Forelimb muscle (tissue), 1 donor: ENCODE results near the gene SYNGR2. TPM values are rescaled to one million over a fixed set of nuclear protein-coding genes. Genes with fewer than 3 reads are reported as not detected.

Experiments
- DNase-seq: peaks from one replicate; pipeline ENCODE4 v3.0.0-alpha.2; 2013; ENCODE audit warnings: low read depth
- polyA plus RNA-seq: library from polyadenylated mRNA; unstranded; fragments of 120-200 nt; gene quantifications from one replicate; pipeline ENCODE4 v1.2.1, GENCODE V29; 2013; ENCODE audit not compliant: insufficient read length

The SYNGR2 gene
- polyA plus RNA-seq, 1 donor, result 105 TPM

DNA sequence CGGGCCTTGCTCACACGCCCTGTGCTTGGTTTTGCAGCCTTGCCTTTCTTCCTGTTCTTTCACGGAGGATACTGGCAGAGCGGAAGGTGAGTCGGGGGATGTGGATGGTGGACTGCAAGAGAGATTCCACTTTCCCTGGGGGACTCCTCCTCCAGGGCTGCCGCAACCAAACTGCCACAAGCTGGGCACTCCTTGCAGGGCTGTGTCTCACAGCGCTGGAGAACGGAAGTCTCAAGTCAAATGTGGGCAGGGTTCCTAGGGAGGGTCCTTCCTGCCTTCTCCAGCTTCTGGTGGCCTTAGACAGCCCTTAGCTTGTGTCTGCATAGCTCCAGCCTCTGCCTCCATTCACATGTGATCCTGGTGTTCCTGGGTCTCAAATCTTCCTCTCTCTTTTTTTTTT lies 34.3 kb downstream of the SYNGR2 start:
- no peak for DNase-seq

DNA sequence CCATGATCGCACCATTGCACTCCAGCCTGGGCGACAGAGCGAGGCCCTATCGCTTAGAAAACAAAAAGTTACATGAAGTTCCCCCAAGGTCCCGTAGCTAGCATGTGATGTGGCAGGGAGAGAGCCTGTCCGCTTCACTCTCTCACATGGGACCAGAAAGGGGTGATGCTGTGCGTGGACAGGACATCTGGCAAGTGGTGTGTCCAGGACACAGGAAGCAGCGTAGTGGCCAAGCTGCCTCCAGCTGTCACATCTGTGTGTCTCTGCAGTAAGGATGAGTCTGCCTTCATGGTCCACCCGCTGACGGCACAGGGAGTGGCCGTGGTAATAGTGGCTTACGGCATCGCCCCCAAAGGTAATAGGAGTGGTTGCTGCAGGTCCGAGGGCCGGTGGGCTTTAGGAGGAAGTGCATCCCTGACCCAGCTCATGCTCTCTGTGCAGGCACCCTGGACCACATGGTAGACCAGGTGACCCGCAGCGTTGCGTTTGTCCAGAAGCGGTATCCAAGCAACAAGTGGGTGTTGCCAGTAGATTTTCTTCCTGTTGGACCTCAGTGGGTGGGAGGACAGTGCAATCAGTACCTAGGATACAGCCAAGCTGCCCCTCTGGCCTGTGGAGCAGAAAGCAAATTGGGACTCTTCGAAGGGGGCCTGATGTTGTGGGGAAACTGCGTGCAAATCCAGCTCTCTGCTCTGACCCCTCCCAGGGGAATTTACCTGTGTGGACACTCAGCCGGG lies 36.2 kb downstream of the SYNGR2 start:
- no peak for DNase-seq

DNA sequence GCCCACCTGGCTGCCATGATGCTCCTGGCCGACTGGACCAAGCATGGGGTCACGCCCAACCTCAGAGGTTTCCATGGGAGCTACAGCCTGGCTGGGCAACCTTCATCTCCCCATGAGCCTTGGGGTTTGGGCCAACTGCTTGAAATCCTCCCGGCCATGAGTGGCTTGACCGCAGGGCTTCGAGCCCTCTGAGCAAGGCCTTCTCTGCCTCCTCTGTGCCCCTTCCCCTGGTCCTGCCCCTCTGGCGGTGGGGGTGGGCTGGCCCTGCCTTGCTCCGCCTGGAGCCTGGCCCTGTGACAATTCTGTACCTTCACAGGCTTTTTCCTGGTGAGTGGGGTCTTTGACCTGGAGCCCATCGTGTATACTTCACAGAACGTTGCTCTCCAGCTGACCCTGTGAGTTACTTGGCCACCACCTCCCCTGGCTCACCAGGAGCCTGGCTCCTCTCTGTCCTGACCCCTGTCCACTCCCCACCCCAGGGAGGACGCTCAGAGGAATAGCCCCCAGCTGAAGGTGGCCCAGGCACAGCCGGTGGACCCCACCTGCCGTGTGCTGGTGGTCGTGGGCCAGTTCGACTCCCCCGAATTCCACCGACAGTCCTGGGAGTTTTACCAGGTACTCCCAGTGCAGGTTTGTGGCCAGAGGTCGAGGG lies 36.9 kb downstream of the SYNGR2 start:
- no peak for DNase-seq

DNA sequence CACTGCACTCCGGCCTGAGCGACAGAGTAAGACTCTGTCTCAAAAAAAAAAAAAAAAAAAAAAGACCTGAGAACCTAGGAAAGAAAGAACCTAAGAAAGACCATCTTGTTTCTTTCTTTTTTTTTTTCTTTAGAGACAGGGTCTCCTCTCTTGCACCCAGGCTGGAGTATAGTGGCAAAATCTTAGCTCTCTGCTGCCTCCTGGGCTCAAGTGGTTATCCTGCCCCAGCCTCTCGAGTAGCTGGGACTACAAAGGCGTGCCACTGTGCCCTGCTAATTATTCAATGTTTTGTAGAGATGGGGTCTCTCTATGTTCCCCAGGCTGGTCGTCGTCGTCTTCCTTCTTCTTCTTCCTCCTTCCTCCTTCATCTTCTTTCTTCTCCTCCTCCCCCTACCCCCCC lies 37.9 kb downstream of the SYNGR2 start:
- no peak for DNase-seq

DNA sequence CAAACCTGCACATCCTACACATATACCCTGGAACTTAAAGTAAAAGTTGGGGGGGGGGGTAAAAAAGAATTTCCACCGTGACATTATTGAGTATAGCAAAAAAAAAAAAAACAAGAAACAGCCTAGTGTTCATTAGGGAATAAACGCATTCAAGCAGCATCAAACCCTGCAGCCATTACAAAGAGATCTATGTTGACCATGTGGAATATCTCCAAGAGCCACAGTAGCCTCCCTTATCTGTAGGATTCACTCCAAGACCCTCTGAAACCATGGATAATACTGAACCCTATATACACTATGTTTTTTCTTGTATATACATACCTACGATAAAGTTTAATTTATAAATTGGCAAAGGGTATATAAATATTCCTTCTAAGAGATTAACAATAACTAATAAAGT lies 40.1 kb downstream of the SYNGR2 start:
- no peak for DNase-seq

DNA sequence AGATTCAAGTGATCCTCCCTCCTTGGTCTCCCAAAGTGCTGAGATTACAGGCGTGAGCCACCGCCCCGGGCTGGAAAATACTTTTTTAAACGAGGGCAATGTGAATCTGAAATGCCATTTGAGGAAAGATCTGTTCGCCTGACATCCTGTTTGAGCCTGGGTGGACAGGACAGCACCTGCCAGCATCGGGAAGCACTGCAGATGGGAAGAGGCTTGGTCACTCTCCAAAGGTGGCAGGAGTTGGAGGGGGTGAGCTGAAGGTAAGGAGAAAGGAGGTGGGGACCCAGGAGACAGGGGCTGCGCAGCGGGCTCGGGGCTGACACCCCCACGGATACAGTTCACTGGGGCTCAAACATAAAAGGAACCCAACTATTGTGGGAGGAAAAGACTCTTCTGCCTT lies 41.7 kb downstream of the SYNGR2 start:
- no peak for DNase-seq

DNA sequence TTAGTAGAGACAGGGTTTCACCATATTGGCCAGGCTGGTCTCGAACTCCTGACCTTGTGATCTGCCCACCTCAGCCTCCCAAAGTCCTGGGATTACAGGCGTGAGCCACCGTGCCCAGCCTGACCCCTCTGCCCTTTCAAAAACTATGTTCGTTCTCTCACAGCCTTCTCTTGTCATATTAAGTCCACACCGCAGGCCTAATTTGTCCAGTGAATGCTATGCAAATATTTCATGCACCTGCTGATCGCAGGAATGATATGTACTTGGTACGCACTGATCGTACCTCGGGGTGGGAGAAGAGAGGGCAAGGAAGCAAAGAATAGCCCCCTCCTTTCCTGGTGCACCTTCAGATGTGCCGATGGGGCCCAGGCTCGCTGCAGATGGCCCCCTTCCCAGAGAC lies 42.7 kb downstream of the SYNGR2 start:
- DNase-seq, result no peak

DNA sequence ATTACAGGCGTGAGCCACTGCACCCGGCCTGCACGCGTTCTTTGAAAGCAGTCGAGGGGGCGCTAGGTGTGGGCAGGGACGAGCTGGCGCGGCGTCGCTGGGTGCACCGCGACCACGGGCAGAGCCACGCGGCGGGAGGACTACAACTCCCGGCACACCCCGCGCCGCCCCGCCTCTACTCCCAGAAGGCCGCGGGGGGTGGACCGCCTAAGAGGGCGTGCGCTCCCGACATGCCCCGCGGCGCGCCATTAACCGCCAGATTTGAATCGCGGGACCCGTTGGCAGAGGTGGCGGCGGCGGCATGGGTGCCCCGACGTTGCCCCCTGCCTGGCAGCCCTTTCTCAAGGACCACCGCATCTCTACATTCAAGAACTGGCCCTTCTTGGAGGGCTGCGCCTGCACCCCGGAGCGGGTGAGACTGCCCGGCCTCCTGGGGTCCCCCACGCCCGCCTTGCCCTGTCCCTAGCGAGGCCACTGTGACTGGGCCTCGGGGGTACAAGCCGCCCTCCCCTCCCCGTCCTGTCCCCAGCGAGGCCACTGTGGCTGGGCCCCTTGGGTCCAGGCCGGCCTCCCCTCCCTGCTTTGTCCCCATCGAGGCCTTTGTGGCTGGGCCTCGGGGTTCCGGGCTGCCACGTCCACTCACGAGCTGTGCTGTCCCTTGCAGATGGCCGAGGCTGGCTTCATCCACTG lies 45.8 kb downstream of the SYNGR2 start, which contains the start of gene BIRC5:
TSS of gene BIRC5 (plus strand) at position 238 of the 690 bp plus-strand sequence. CDS start at position 302, 64 bp downstream.
- DNase-seq, result no peak

DNA sequence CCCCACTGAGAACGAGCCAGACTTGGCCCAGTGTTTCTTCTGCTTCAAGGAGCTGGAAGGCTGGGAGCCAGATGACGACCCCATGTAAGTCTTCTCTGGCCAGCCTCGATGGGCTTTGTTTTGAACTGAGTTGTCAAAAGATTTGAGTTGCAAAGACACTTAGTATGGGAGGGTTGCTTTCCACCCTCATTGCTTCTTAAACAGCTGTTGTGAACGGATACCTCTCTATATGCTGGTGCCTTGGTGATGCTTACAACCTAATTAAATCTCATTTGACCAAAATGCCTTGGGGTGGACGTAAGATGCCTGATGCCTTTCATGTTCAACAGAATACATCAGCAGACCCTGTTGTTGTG lies 46.3 kb downstream of the SYNGR2 start:
- DNase-seq, result no peak

DNA sequence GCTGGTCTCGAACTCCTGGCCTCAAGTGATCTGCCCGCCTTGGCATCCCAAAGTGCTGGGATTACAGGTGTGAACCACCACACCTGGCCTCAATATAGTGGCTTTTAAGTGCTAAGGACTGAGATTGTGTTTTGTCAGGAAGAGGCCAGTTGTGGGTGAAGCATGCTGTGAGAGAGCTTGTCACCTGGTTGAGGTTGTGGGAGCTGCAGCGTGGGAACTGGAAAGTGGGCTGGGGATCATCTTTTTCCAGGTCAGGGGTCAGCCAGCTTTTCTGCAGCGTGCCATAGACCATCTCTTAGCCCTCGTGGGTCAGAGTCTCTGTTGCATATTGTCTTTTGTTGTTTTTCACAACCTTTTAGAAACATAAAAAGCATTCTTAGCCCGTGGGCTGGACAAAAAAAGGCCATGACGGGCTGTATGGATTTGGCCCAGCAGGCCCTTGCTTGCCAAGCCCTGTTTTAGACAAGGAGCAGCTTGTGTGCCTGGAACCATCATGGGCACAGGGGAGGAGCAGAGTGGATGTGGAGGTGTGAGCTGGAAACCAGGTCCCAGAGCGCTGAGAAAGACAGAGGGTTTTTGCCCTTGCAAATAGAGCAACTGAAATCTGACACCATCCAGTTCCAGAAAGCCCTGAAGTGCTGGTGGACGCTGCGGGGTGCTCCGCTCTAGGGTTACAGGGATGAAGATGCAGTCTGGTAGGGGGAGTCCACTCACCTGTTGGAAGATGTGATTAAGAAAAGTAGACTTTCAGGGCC lies 51.2 kb downstream of the SYNGR2 start:
- DNase-seq, result no peak

Other genes with a start within 250 kb of the SYNGR2 start
- 9.6 TPM for gene TNRC6C, start 209.9 kb upstream of the SYNGR2 start, polyA plus RNA-seq
- 25.1 TPM for gene TMC6, start 39.8 kb upstream of the SYNGR2 start, polyA plus RNA-seq
- gene TMC8, start 37.8 kb upstream of the SYNGR2 start, polyA plus RNA-seq, result 3.3 TPM
- 1.1 TPM for gene C17orf99, start 22.2 kb upstream of the SYNGR2 start, polyA plus RNA-seq
- 17.8 TPM for gene TK1, start 18.5 kb downstream of the SYNGR2 start, polyA plus RNA-seq
- gene AFMID, start 18.8 kb downstream of the SYNGR2 start, polyA plus RNA-seq, result 36.7 TPM
- gene BIRC5, start 45.7 kb downstream of the SYNGR2 start, polyA plus RNA-seq, result 12.2 TPM
- not detected for gene TMEM235, start 63.0 kb downstream of the SYNGR2 start, polyA plus RNA-seq
- gene SOCS3, start 191.5 kb downstream of the SYNGR2 start, polyA plus RNA-seq, result 6.2 TPM
- gene PGS1, start 210.1 kb downstream of the SYNGR2 start, polyA plus RNA-seq, result 26.3 TPM